ENCODE results near the gene CXorf65. TPM values are rescaled to one million over a fixed set of nuclear protein-coding genes. Genes with fewer than 3 reads are reported as not detected.

Gene CXorf65
- polyA plus RNA-seq (2013, experiment 1 of 2): not detected
- polyA plus RNA-seq (2013, experiment 2 of 2): 0.15 TPM

- no CpG with 5 or more reads among the region's 1 CpG for WGBS, 2 donors (ENCODE audit: extremely low coverage in 2 of 2, insufficient read length in 2 of 2, insufficient replicate concordance in 1 of 2)
- Histone ChIP-seq H2AK5ac (ENCODE audit: low read depth, low read length) (no peak within 1 kb of the TSS), H4K91ac (ENCODE audit: low read depth, low read length, poor library complexity) (no peak within 1 kb of the TSS)
Measured at GRCh38 chrX:71106427-71106826, at the start of gene CXorf65. CXorf65 (minus strand) TSS chrX:71106740; CDS start chrX:71106556, 184 bp downstream.

GRCh38 chrX:71154641-71155040 is 48.1 kb upstream of the CXorf65 start:
- Histone ChIP-seq H2AFZ (ENCODE audit: low read length) (no peak overlapping the region), H3K4me3 (ENCODE audit: low read length in 2 of 2) (no peak overlapping the region), H2BK15ac (ENCODE audit: low read length) (no peak overlapping the region), H3K27me3 (ENCODE audit: control insufficient read depth in 3 of 3, insufficient read depth in 3 of 3, low read depth in 1 of 3, low read length in 3 of 3) (no peaks in the 10 kb centered on the region), H3K9me3 (replicated peaks in 1 of 2; ENCODE audit: control insufficient read depth in 2 of 2, insufficient read depth in 1 of 2, low read depth in 1 of 2, low read length in 2 of 2) (no peaks in the 10 kb centered on the region), H3K27ac (replicated peaks; ENCODE audit: low read length) (no peak overlapping the region), H3K14ac (ENCODE audit: low read length) (no peak overlapping the region), H2AK5ac (ENCODE audit: low read depth, low read length) (no peak overlapping the region), H4K8ac (ENCODE audit: low read depth, low read length) (no peak overlapping the region), H3K4ac (ENCODE audit: low read length) (no peak overlapping the region), H3K9ac (ENCODE audit: low read depth, low read length, poor library complexity) (no peak overlapping the region), H3K36me3 (replicated peaks in 1 of 2; ENCODE audit: control insufficient read depth in 2 of 2, insufficient read depth in 2 of 2, low read length in 2 of 2) (peaks cover 5 to 16% of the 10 kb centered on the region in 2 donors), H2BK120ac (ENCODE audit: low read depth, low read length) (no peak overlapping the region), H3K4me1 (ENCODE audit: control insufficient read depth in 2 of 2, insufficient read depth in 1 of 2, low read depth in 1 of 2, low read length in 2 of 2) (no peaks in the 10 kb centered on the region), H2BK5ac (ENCODE audit: low read length) (no peak overlapping the region), H3K18ac (ENCODE audit: low read length) (no peak overlapping the region), H3K23ac (ENCODE audit: low read depth, low read length, poor library complexity) (no peak overlapping the region), H2BK12ac (ENCODE audit: low read length) (no peak overlapping the region), H3K4me2 (ENCODE audit: insufficient read depth, low read length, poor library complexity, severe bottlenecking) (no peak overlapping the region), H4K91ac (ENCODE audit: low read depth, low read length, poor library complexity) (no peak overlapping the region), H3K79me1 (ENCODE audit: low read depth, low read length) (no peaks in the 10 kb centered on the region)
- no CpG with 5 or more reads among the region's 3 CpGs for WGBS, 2 donors (ENCODE audit: extremely low coverage in 2 of 2, insufficient read length in 2 of 2, insufficient replicate concordance in 1 of 2)
- no peak for DNase-seq (ENCODE audit: low spot score)

More at GRCh38 chrX:71106427-71106826, at the start of gene CXorf65:
- no peak within 1 kb of the TSS for H2BK5ac ChIP-seq (ENCODE audit: low read length)
- H3K27me3 ChIP-seq (ENCODE audit: control insufficient read depth in 3 of 3, insufficient read depth in 3 of 3, low read depth in 1 of 3, low read length in 3 of 3): peaks cover 0 to 15% (median 0%) of the 10 kb centered on the region in 3 experiments
- no peak within 1 kb of the TSS for H3K4ac ChIP-seq (ENCODE audit: low read length)
- no peak within 1 kb of the TSS for H2BK12ac ChIP-seq (ENCODE audit: low read length)
- no peak within 1 kb of the TSS for H3K9ac ChIP-seq (ENCODE audit: low read depth, low read length, poor library complexity)
- H3K4me2 ChIP-seq (ENCODE audit: insufficient read depth, low read length, poor library complexity, severe bottlenecking): no peak within 1 kb of the TSS
- H3K27ac ChIP-seq (replicated peaks; ENCODE audit: low read length): no peak within 1 kb of the TSS
- H2BK120ac ChIP-seq (ENCODE audit: low read depth, low read length): no peak within 1 kb of the TSS
- H3K9me3 ChIP-seq (replicated peaks in 1 of 2; ENCODE audit: control insufficient read depth in 2 of 2, insufficient read depth in 1 of 2, low read depth in 1 of 2, low read length in 2 of 2): no peaks in the 10 kb centered on the region
- H3K4me3 ChIP-seq (ENCODE audit: low read length in 2 of 2): no peak within 1 kb of the TSS
- peaks cover 14 to 16% of the 10 kb centered on the region in 2 donors for H3K4me1 ChIP-seq (ENCODE audit: control insufficient read depth in 2 of 2, insufficient read depth in 1 of 2, low read depth in 1 of 2, low read length in 2 of 2)
- no peak within 1 kb of the TSS for H4K8ac ChIP-seq (ENCODE audit: low read depth, low read length)
- H3K14ac ChIP-seq (ENCODE audit: low read length): no peak within 1 kb of the TSS
- H3K36me3 ChIP-seq (replicated peaks in 1 of 2; ENCODE audit: control insufficient read depth in 2 of 2, insufficient read depth in 2 of 2, low read length in 2 of 2): no peaks in the 10 kb centered on the region
- H2BK15ac ChIP-seq (ENCODE audit: low read length): no peak within 1 kb of the TSS
- H3K23ac ChIP-seq (ENCODE audit: low read depth, low read length, poor library complexity): no peak within 1 kb of the TSS
- H2AFZ ChIP-seq (ENCODE audit: low read length): peak within 1 kb of the TSS; percentile 66
- no peak within 1 kb of the TSS for H3K18ac ChIP-seq (ENCODE audit: low read length)
- no peaks in the 10 kb centered on the region for H3K79me1 ChIP-seq (ENCODE audit: low read depth, low read length)
- no peak for DNase-seq (ENCODE audit: low spot score)

- Histone ChIP-seq H3K23ac (ENCODE audit: low read depth, low read length, poor library complexity) (no peak overlapping the region), H3K79me1 (ENCODE audit: low read depth, low read length) (no peaks in the 10 kb centered on the region), H3K4me2 (ENCODE audit: insufficient read depth, low read length, poor library complexity, severe bottlenecking) (no peak overlapping the region), H4K91ac (ENCODE audit: low read depth, low read length, poor library complexity) (no peak overlapping the region), H3K27me3 (ENCODE audit: control insufficient read depth in 3 of 3, insufficient read depth in 3 of 3, low read depth in 1 of 3, low read length in 3 of 3) (no peaks in the 10 kb centered on the region), H3K18ac (ENCODE audit: low read length) (no peak overlapping the region), H2BK15ac (ENCODE audit: low read length) (no peak overlapping the region), H2BK120ac (ENCODE audit: low read depth, low read length) (no peak overlapping the region), H3K9ac (ENCODE audit: low read depth, low read length, poor library complexity) (no peak overlapping the region), H3K27ac (replicated peaks; ENCODE audit: low read length) (no peak overlapping the region), H2AK5ac (ENCODE audit: low read depth, low read length) (no peak overlapping the region), H3K4ac (ENCODE audit: low read length) (no peak overlapping the region), H4K8ac (ENCODE audit: low read depth, low read length) (no peak overlapping the region), H2AFZ (ENCODE audit: low read length) (no peak overlapping the region), H3K4me3 (ENCODE audit: low read length in 2 of 2) (no peak overlapping the region), H2BK12ac (ENCODE audit: low read length) (no peak overlapping the region), H3K36me3 (replicated peaks in 1 of 2; ENCODE audit: control insufficient read depth in 2 of 2, insufficient read depth in 2 of 2, low read length in 2 of 2) (peaks cover 5 to 16% of the 10 kb centered on the region in 2 donors), H3K4me1 (ENCODE audit: control insufficient read depth in 2 of 2, insufficient read depth in 1 of 2, low read depth in 1 of 2, low read length in 2 of 2) (no peaks in the 10 kb centered on the region), H3K14ac (ENCODE audit: low read length) (no peak overlapping the region), H2BK5ac (ENCODE audit: low read length) (no peak overlapping the region), H3K9me3 (replicated peaks in 1 of 2; ENCODE audit: control insufficient read depth in 2 of 2, insufficient read depth in 1 of 2, low read depth in 1 of 2, low read length in 2 of 2) (no peaks in the 10 kb centered on the region)
- no CpG with 5 or more reads among the region's 7 CpGs for WGBS, 2 donors (ENCODE audit: extremely low coverage in 2 of 2, insufficient read length in 2 of 2, insufficient replicate concordance in 1 of 2)
- no peak for DNase-seq (ENCODE audit: low spot score)
Measured at GRCh38 chrX:71154196-71154595, 47.7 kb upstream of the CXorf65 start.

- no peak overlapping the region for H3K27ac ChIP-seq (replicated peaks; ENCODE audit: low read length)
- no peak overlapping the region for H3K4me3 ChIP-seq (ENCODE audit: low read length in 2 of 2)
- no peak overlapping the region for H3K18ac ChIP-seq (ENCODE audit: low read length)
- peaks cover 9% of the 10 kb centered on the region for H3K79me1 ChIP-seq (ENCODE audit: low read depth, low read length)
- peaks cover 7 to 9% of the 10 kb centered on the region in 2 donors for H3K4me1 ChIP-seq (ENCODE audit: control insufficient read depth in 2 of 2, insufficient read depth in 1 of 2, low read depth in 1 of 2, low read length in 2 of 2)
- no peak overlapping the region for H2BK12ac ChIP-seq (ENCODE audit: low read length)
- WGBS, 2 donors (ENCODE audit: extremely low coverage in 2 of 2, insufficient read length in 2 of 2, insufficient replicate concordance in 1 of 2): no CpG with 5 or more reads among the region's 7 CpGs
- no peak overlapping the region for H3K9ac ChIP-seq (ENCODE audit: low read depth, low read length, poor library complexity)
- no peaks in the 10 kb centered on the region for H3K9me3 ChIP-seq (replicated peaks in 1 of 2; ENCODE audit: control insufficient read depth in 2 of 2, insufficient read depth in 1 of 2, low read depth in 1 of 2, low read length in 2 of 2)
- H3K27me3 ChIP-seq (ENCODE audit: control insufficient read depth in 3 of 3, insufficient read depth in 3 of 3, low read depth in 1 of 3, low read length in 3 of 3): no peaks in the 10 kb centered on the region
- no peak overlapping the region for H3K23ac ChIP-seq (ENCODE audit: low read depth, low read length, poor library complexity)
- H2AK5ac ChIP-seq (ENCODE audit: low read depth, low read length): no peak overlapping the region
- H2BK120ac ChIP-seq (ENCODE audit: low read depth, low read length): no peak overlapping the region
- no peak overlapping the region for H4K8ac ChIP-seq (ENCODE audit: low read depth, low read length)
- H4K91ac ChIP-seq (ENCODE audit: low read depth, low read length, poor library complexity): no peak overlapping the region
- H3K14ac ChIP-seq (ENCODE audit: low read length): no peak overlapping the region
- H2AFZ ChIP-seq (ENCODE audit: low read length): no peak overlapping the region
- H3K4me2 ChIP-seq (ENCODE audit: insufficient read depth, low read length, poor library complexity, severe bottlenecking): no peak overlapping the region
- no peak overlapping the region for H3K4ac ChIP-seq (ENCODE audit: low read length)
- peaks cover 2 to 11% of the 10 kb centered on the region in 2 donors for H3K36me3 ChIP-seq (replicated peaks in 1 of 2; ENCODE audit: control insufficient read depth in 2 of 2, insufficient read depth in 2 of 2, low read length in 2 of 2)
- H2BK5ac ChIP-seq (ENCODE audit: low read length): no peak overlapping the region
- DNase-seq (ENCODE audit: low spot score): no peak
- no peak overlapping the region for H2BK15ac ChIP-seq (ENCODE audit: low read length)
Measured at GRCh38 chrX:71151366-71151765, 44.8 kb upstream of the CXorf65 start.
